NB4 (cell line): ENCODE data around the gene AGBL4.

Experiments used
- CTCF ChIP-seq: IDR thresholded peaks from one replicate; pipeline ENCODE4 v1.5.1; 2012; ENCODE audit warnings: low read depth, low read length
- MAX ChIP-seq: IDR thresholded peaks from 2 replicates; pipeline ENCODE4 v1.6.1; 2011; ENCODE audit warnings: low read depth, low read length
- POLR2A ChIP-seq: IDR thresholded peaks from 2 replicates; pipeline ENCODE4 v1.6.1; 2011; ENCODE audit warnings: mild to moderate bottlenecking; ENCODE audit not compliant: insufficient read length; ENCODE audit errors: extremely low read depth

GRCh38 chr1:48600182-48600581, 1423.6 kb downstream of the AGBL4 start:
- no peak for TF ChIP-seq CTCF
- no peak for TF ChIP-seq POLR2A
- TF ChIP-seq MAX: no peak
